CD4-positive, alpha-beta T cell treated with Interleukin-12 subunit alpha and Interleukin-12 subunit beta, for 1 hour (primary cell): ENCODE measurements around the gene DNER.
"Not testable (repeated sequence)": the region's sequence is repeated elsewhere in the genome, so short reads cannot be mapped to it uniquely, and the experiment has no call there.

Source experiments
- DNase-seq: peaks from one replicate; pipeline ENCODE4 v3.0.0-alpha.2; 2020

DNER gene

DNA sequence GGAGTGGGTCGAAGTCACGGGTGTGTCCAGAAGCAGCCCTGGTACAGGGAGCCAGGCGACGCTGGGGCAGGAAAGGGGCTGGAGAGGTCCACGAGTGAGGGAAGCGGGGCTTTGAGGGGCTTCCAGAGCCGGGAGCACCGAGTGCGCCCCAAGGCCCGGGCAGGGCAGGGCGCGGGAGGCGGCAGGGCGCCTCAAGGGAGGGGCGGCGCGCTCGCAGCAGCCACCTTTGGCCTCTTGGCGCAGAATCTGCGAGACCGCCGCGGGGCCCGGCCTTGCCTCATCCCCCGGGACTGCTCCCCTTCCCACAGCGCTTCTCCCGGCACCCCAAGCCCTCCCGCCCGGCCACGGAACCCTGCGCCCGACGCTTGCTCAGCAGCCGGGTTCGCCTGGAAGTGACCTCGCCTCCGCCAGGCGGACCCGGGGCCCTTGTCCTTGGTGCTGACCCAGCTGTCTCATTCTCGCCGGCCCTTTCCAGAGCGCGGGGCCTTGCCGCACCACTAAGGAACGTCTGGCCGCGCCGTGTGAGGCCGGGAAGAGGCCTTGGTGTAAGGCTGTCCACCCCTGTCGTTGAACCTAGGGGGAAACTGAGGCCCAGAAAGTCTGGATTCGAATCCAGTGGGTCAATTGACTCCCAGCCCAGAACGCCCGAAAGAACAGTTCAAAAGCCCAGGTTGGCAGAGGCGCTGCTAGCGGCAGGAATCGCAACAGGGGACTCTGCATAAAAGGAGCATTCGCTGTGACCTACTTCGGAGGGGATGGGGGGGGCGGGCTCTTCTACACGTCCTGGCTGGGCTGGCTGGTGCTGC is 584 bp upstream of the DNER start:
- peak; percentile 27 for DNase-seq

DNA sequence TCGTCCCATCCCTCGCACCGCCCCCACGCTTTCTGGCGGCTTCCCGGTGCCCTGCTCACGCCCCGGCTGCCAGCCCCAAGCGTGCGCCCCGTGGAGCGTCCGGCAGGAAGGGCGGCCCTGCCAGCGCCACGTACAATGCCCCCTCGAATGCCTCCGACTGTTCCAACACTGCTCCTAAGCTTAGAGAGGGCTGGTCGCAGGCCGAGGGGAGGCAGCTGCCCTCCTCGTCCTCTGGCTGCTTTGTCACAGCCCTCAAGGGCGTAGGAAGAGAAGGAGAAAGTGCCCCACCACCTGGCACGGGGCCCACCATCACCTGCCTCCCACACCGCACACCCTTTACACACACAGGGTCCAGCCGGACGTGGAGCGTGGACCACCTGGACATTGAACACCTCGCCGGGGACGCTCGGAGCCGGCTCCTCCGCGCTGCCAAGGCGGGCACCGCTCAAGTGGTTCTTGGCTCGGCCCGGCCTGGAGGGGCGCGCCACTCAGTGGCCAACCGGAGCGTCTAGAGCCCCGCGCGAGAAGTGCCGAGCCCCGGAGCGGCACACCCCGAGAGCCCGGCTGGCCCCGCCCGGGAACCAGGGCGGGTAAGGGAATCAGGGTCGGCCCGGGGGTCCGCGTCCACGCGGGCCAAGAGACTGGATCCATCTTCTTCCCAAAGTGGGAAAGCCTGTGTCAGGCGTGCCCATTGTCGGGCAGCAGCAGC is 830 bp downstream of the DNER start:
- DNase-seq, result no peak

DNA sequence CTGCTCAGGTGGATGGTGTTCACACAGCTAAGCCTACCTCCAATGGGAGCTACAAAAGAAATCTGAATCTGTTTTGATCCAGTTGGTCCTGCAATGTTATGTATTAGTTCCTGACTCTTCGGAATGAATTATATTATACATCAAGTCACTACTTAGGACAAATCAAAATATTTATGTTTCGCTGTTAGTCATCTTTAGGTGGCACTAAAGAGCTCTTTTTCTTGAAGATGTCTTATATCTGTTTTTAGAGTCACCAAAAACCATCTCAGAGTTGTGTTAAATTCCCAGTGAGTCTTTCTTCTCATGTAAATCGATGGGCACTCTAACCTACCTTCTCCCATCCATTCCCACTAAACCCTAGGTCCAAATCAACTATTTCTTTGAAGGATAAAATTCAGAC is 2.2 kb downstream of the DNER start:
- DNase-seq, result no peak

DNA sequence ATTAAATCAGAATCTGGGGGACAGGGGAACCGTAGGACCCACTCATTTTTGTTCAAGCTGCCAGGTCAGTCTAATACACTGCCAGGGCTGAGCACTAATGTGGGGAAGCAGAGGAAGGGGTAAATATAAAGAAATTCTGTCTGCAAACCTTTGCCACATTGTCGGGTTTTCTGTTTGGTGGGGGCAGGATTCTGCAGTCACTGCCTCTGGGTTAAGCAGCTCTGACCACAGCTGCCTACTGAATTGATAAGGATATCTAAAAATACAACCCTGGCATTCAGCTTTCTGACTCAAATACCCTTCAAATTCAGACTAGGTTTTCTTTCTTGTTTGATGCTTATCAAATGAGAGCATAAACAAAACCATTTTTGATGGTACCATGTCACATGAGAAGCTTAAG is 6.0 kb downstream of the DNER start:
- DNase-seq, result no peak

DNA sequence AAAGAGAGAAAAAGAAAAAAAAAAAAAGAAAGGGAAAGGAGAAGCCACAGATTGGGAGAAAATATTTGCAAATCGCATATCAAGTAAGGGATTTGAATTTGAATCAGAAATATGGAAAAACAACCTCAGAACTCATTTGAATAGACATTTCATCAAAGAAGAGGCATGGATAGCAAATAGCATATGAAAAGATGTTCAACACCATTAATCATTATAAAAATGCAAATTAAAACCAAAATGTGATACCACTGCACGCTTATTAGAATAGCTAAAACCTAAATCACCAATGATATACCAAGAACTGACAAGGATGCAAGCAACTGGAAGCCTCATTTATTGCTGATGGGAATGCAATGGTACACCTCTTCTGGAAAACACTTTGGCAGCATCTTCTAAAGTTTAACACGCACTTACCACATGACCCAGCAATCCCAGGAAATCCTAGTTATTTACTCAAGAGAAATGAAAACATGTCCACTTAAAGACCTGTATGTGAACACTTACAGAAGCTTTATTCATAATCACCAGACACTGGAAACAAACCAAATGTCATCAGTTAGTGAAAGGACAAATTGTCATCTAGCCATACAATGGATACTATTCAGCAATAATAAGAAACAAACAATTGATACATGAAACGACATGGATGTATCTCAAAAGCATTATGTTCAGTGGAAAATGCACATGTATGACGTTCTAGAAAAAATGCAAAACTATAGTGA is 10.3 kb downstream of the DNER start:
- DNase-seq, result no peak

DNA sequence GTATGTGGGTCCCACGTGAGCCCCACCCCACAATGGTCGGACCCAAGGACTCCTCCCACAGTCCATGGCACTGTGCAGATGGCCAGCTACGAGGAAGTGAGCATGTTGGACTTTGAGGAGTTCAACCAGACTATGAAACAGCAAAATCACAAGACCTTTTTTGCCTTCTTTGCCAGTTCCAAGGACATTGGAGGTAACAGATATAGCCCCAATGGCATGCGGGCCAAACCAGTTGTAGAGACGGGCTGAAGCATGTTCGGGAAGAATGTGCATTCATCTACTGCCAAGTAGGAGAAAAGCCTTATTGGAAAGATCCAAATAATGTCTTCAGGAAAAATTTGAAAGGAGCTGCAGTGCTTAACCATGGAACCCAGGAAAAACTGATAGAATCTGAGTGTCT is 12.6 kb downstream of the DNER start:
- no peak for DNase-seq

DNA sequence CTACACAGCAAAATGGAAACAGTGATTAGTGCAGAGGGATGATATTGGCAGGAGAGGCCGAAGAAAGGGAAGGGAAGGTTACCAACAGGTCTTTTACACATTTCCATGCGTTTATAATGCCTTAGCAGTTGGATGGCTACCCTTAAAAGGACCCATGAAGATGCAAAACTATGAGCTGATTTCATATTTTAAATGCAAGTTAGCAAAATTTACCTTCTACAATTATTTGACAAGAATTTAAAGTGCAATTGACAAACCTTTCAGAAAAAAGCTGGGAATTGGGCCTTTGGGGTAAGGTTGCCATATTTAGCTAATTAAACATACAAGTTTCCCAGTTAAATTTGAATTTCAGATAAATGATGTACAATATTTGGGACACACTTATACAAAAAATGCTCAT is 13.3 kb downstream of the DNER start:
- no peak for DNase-seq

DNA sequence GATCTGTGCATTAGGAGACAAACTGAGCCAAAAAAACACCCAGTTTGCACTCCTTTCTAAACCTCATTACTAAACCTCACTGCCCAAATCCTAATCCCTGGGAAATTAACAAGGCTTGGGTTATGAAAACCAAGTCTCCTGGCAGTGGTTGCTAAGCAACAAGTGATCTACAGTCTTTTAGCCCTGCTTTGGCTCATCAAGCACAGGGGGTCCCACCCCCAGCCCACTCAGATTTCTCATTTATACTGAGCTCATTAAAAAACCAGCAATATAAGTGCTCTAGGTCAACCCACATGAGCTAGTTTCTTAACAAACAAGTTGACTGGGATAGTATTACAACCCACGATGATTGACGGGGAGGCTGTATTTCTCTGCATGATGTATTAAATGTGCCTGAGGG is 18.4 kb downstream of the DNER start:
- DNase-seq, result no peak

DNA sequence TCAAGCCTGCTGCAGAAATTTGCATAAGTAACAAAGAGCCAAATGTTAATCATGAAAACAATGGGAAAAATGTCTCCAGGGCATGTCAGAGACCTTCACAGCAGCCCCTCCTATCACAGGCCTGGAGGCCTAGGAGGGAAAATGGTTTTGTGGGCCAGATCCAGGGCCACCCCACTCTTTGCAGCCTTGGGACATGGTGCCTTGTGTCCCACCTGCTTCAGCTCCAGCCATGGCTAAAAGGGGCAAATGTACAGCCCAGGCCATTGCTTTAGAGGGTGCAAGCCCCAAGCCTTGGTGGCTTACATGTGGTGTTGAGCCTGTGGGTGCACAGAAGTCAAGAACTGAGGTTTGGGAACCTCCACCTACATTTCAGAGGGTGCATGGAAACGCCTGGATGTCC is 20.5 kb downstream of the DNER start:
- not testable (repeated sequence) for DNase-seq

DNA sequence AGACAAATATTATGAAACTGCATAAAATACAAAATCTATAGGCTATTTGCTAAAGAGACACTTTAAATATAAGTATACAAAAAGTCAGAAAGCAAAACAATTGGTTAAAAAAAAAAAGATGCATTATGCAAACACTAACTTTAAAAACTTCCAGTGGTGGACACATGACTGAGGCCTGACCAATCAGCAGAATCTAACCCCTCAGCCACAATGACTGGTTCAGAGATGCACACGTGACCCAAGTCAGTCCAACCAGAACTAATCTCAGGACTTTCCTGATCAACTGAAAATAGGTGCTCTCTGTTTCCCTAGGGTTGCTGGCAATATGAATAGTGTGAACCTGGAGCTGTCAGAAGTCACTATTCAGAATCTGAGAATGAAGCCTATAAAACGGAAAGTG is 22.7 kb downstream of the DNER start:
- no peak for DNase-seq

DNA sequence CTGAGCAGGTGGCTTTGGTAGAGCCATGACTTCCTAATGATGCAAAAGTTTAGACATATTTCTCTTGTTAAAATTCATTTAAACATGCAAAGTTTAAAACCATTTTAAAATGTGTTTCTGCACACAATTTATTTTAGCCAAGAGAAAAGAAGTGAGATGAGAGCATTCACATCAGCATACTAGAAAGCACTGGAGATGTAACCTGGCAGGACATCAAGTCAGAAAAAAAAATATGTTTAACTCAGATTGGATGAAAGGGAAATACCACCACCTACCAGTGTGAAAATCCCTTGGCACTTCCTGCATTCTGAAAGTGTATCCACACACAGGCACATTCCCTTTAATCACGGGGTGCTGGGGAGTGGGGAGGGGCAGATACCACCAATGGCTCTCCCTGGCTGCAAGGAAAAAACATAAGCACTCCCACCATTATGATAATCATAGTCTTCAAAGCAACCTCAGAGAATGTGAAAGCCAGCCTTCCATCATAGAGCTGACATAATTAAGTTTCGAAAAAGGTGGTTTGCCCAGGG is 25.0 kb downstream of the DNER start:
- DNase-seq, result no peak

DNA sequence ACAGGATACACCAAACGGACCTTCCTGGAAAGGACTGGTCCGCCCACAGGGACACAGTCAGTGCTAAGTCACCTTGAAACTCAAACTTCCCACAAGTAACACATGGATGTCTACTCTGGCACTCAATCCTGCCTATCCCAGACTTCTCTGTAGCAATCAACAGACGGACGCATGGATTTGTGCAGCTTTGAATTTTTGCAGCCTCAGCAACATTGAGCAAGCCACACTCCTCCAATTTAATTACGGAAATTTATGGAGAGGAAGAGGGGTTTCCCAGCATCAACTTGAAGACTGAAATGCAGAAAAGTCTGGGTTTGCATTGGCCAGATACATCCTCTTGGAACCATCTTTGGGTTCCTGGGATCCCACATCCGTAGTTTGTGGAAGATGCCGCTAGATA is 26.2 kb downstream of the DNER start:
- no peak for DNase-seq

DNA sequence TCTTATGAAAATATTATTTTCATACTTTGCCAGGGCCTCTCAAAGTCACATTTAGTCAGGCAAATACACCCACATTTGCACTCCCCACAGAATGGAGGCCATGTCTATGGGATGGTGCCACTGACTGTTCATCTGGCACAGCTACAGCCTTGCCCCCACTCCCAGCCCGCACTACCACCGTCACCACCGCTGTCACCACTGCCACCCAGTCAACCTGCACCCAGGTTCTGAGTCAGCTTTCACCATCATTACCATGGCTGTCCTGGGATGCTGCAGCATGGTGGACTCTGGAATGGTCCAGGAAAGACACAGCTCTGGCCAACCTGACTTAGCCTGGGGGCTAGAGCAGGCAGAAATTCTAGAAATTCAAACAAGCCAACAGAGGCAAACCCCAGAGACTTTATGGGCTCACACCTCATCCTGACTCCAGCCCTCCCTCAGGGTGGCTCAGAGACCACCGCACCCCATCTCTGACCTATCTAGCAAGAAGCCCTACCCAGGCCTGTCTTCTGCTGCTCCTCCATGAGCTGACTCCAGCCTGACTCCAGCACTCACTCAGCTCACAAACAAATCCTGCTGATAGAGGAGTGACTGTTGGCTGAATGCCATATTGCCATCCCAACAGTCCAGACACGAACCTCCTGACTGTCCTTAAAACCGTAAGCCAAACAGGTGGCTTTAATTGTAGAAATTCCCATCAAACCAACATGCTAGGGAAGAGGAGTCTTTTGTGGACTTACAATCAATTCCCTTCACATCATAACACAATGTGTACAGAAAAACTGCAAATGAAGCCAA is 28.0 kb downstream of the DNER start:
- DNase-seq, result no peak

DNA sequence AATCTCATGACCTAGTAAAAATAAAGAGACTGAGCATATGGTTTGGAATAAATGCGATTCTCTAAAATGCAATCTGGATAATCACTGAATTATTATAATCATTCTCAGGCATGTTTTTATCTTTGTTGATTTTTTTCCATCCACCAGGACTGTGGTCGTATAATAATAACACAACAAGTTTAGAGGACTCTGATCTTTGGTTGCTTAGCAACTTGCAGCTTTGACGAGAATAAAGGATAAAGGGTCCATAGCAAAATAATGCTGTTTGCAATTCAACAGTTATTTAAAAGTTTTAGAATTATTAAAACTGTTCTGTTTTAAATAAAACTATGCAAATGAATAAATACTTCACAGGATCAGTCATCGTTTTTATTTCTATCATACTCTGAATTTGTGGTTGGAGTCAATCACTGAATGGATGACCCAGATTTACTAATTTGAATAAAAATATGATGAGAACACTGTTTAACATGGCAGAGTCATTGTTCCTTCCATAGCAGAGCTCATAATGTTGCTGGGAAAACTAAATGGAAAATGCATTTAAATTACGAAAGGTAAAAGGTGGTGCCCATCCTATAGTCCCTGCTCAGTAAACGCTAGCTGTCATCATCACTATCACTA is 29.3 kb downstream of the DNER start:
- DNase-seq, result no peak

DNA sequence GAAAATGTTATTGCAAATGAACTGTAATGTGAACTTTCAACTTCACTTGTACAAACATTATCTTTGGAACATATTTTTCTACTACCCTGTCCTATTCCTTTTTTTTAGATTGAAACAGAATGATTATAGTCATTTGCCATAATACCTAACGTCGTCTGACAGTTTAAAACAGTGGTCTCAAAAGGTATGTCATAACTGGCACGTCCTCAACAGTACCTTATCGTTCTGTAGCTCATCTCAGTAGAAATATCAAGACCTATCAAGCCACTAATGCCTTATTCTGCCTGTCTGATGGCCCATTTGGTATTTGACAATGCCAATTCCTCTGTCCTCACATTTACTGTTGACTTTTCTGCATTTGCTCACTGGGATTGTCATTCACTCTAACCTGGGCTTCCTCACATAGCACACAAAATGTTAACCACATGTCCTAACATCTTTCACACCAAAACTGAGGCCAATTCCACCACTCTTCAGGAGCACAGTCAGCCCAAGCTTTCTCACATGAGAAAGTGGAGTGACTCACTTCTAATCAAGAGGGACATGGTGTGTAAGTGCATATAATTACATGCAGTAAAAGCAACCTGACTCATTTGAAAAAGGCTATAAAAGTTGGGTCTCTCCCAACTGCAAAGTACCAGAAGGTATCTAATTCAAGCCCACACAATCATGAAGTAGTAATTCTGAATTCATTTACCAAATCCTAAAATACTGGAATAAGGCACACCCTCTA is 34.8 kb downstream of the DNER start:
- DNase-seq, result no peak

DNA sequence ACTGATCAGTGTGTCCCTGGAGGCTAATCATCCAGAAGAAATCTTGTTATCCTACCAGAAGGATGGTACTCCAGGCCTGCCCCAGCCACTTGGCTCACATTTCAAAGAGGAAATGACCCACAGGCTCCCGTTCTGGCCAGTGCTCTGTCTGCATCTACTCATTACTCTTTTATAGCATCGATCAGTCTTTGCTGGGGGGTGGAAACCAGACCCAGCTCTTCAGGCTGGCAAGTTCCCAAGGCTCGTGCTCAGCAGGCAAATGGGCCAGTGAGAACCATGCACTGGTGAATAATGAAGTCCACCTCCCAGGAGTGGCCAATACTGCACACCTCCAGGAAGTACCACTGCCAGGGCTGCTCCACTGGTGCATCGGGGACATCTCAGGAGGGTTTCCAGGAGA is 38.8 kb downstream of the DNER start:
- DNase-seq, result no peak

DNA sequence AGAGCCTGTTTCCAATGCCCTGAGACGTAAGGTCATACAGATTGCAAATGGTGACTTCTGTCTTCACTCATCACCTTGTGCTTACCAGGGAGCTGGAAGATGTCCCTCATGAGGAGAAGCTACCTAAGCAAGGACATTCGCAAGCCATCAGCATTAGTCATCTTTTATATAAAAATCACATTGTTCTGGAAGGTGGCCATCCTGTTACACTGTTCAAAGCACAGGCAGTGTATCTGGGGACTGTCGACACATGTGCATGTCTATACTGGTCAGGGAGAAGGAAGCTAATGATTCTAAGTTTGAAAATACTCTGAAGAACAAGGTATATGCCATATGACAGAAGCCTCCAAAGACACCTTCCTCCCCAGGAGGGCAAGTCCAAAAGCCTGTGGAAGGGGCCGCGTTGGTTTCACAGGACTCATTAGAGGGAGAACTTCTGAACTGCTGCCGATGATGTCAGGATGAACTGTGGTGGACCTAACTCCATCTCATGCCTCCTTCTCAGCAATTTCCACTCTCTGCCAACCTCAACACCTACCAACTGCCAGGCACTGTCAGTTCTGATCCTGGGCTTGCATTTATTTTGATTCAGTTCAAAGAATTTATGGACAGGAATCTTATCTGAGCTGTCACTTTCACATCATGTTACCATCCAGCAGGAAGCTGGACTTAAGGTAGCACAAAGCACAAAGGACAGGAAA is 39.4 kb downstream of the DNER start:
- DNase-seq, result no peak

DNA sequence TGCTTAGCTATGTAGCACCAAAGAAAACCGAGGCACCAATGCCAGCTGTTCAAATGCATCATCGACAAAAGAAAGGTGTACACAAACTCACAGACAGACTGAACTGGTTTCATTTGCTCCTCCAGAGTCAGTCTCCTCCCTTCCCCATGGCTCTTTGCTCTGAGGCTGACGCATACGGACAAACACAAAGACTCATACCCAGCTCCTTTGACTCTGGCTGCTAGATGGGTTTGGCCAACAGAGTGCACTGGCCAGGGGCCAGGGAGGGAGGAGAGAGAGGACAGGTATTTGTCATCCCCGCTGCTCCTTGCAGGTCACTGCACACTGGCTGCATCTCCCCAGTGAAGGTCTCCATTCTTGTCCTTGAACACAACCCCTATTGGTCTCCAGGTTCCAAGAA is 40.7 kb downstream of the DNER start:
- no peak for DNase-seq

DNA sequence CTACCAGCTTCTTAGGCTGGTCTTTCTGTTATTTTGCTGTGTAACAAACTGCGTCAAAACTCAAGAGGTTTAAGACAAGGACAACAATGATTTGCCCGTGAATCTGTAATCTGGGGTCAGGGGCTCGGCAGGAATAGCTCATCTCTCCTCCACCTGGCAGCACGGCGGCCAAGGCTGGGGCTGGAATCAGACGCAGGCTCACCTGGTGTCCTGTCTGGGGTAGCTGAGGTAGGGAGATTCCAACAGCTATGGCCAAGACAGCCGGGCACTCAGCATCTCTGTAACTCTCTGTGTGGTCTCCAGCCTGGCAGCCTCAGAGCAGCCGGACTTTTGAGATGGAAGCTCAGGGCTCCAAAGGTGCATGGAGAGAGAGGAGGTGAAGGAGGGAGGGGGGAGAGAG is 42.3 kb downstream of the DNER start:
- no peak for DNase-seq

DNA sequence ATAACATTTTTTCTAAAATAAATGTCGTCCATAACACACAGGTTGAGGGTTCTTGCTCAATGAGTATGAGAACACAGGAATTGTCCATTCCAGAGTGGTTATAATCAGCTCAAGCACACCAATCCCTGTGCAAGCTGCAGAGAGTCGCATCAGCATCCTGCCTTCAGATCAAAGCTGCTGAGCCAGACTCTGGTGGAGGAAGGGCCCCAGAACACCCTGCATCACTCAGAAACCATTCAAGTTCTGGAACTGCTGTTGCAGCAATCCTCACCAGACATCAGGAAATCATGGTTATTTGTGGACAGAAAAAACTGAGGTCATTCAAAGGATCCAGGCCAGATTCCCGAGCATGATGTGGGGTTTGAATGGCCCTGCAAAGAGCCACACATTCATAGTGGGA is 44.5 kb downstream of the DNER start:
- DNase-seq, result no peak

DNA sequence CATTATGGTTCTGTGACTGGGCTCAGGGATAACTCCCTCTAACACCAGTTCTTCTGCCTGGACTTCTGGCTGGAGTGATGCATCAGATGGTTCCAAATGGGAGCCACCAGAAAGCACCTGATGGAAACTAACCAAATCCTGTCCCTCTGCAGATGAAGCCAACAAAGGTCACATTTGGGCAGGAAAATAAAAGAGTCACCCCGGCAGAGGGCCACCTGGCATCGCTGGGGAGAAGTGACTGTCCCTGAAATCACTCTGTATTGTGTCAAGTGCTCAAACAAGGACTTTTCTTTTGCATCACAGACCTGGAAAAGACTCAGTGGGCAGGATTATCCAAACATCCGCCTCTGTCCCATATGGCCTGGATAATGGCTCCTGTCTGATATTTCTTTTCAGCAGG is 47.5 kb downstream of the DNER start:
- DNase-seq, result no peak
